Fibroblast of villous mesenchyme (primary cell): Measurements from ENCODE around the gene PTPRN2. TPM values are rescaled to one million over a fixed set of nuclear protein-coding genes. Genes with fewer than 3 reads are reported as not detected.
A peak's percentile ranks its signal among the peaks of the same experiment; 100 is the strongest.

Source experiments
- DNase-seq: peaks from one replicate; pipeline ENCODE4 v3.0.0-alpha.2; 2010; ENCODE audit warnings: low read depth
- H3K4me3 ChIP-seq: 2 replicates; pipeline ENCODE4 v1.5.1; 2011; ENCODE audit warnings: low read depth, mild to moderate bottlenecking, low read length
- total RNA-seq: library from RNA; depleted of rRNA; stranded (reverse); fragments of >200 nt; gene quantifications from 2 replicates; pipeline ENCODE4 v1.2.3, GENCODE V29; 2012
- TF ChIP-seq, protein P1 (sequence below): IDR thresholded peaks from 2 replicates; pipeline ENCODE4 v1.5.1; 2012; ENCODE audit warnings: low read depth, mild to moderate bottlenecking, low read length; ENCODE audit not compliant: insufficient read depth

Gene PTPRN2
- total RNA-seq, 1 donor = not detected

DNA sequence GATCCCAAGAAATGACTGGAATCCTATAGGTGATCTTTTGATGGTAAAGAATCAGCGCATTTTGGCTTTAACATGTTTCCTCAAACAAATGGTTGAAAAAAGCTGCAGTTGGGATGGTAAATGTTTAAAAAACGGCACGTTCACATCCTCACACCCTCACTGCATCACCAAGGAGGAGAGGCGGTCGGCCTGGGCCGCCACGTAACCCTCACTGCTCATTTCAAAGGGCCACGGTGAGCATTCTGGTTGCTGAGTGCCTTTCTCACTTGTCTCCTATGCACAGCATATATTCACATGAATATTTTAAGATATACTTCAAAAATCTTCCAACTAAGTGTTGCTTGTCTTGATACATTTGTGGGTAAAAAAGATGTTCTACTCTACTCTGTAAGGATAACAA, 1017.7 kb downstream of the PTPRN2 start:
- H3K4me3 ChIP-seq = no peak overlapping the region
- TF ChIP-seq, protein P1, sequence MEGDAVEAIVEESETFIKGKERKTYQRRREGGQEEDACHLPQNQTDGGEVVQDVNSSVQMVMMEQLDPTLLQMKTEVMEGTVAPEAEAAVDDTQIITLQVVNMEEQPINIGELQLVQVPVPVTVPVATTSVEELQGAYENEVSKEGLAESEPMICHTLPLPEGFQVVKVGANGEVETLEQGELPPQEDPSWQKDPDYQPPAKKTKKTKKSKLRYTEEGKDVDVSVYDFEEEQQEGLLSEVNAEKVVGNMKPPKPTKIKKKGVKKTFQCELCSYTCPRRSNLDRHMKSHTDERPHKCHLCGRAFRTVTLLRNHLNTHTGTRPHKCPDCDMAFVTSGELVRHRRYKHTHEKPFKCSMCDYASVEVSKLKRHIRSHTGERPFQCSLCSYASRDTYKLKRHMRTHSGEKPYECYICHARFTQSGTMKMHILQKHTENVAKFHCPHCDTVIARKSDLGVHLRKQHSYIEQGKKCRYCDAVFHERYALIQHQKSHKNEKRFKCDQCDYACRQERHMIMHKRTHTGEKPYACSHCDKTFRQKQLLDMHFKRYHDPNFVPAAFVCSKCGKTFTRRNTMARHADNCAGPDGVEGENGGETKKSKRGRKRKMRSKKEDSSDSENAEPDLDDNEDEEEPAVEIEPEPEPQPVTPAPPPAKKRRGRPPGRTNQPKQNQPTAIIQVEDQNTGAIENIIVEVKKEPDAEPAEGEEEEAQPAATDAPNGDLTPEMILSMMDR = no peak
- no peak for DNase-seq

DNA sequence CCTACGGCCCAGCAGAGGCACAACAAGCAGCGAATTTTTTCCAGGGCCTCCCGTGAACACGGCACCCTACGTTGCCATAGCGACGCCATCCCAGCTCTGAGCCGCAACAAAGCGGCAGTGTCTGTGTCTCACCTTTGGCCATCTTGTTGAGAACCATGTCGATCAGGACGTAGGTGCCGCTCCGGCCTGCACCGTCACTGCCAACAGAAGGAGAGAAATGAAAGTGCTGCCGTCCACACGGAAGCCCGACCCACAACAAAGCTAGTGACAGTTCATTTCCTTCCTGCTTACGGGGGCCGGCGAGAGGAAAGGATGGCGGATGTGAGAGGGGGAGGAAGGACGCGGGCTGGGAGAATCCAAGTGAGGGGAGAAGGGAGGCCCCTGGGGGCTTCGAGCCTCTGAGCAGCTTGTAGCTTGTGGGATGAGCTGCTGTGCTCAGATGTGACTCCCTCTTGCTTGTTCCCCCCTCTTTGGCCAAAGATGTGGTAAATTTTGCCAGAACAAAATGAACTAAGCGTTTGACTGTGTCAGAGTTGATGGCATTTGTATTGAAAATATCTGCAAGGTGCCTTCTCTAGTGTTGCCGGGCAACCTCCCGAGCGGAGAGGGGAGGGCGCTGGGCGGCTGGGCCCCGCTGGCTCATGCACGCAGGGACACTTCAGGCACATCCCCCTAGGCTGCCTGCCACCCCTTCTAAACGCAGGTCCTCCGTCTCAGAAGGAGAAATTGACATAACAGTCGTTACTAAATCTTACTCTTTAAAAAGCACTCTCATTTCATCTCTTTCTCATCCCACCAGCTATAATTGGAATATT, 1018.6 kb downstream of the PTPRN2 start:
- H3K4me3 ChIP-seq = peak overlapping the region; percentile 52
- peak; percentile 10 for DNase-seq
- TF ChIP-seq, protein P1 = no peak

DNA sequence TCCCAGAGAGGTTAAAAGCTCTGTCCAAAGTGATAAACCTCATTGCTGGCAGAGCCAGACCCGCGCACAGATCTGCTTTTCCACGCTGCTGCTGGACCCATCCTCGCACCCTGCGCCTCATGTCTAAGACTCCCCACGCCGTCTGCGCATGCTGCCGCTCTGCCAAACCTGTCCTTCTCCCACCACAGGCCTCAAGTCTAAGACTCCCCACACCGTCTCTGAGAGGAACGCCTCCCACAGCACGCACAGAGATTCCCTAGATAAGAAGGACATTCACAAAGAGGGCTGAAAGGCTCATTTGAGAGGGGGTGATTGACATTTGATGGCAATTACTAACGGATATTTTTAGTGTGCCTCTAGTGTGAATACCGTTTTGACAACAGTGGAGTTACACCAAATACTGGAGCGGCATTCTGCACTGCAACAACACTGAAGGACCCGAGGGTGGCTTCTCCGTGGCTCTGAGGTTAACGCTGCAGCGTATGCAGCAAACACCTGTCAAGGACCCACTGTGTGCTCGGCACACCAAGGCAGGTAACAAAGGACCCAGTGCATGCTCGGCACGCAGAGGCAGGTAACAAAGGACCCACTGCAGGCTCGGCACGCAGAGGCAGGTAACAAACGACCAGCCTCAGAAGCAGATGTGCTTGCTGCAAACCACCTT, 1019.4 kb downstream of the PTPRN2 start:
- TF ChIP-seq, protein P1 = no peak
- H3K4me3 ChIP-seq = peak overlapping the region; percentile 52
- DNase-seq = no peak

DNA sequence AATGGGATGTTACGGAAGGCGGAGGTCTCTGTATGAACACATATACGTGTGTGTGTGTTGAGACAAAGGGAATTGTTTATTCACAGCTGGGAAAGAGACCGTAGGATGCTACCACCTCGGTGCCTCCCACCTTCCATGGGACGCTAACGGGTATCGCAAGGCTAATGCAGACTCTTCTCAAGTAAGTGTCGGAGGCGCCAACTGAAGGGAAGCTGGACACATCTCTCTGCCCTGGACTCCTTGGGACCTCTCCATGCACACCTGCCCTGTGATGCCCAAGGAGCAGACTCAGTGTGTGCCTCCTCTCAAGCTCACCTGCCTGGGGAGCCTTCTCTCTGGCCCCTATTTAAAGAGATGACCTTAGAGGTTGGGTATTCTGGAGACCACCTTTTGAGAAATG, 1020.0 kb downstream of the PTPRN2 start:
- no peak for DNase-seq
- no peak overlapping the region for H3K4me3 ChIP-seq
- TF ChIP-seq, protein P1 = no peak

DNA sequence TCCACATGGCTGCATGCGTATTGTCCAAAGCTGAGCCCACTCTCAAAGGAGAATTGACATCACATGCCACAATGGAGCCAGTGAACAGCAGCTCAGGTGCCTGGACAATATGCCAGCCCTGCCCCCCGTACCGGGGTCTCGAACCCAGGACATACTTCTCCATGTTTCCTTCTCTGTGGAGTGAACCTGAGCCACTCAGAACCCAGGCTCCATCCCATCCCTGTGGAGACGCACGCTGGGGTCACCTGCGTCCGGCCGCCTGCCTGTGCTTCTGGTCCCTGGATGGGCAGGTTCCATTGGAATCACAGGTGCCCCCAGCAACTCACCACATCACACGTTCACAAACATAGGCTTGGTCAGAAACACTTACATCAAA, 1021.0 kb downstream of the PTPRN2 start:
- no peak overlapping the region for H3K4me3 ChIP-seq
- DNase-seq = no peak
- TF ChIP-seq, protein P1 = no peak

DNA sequence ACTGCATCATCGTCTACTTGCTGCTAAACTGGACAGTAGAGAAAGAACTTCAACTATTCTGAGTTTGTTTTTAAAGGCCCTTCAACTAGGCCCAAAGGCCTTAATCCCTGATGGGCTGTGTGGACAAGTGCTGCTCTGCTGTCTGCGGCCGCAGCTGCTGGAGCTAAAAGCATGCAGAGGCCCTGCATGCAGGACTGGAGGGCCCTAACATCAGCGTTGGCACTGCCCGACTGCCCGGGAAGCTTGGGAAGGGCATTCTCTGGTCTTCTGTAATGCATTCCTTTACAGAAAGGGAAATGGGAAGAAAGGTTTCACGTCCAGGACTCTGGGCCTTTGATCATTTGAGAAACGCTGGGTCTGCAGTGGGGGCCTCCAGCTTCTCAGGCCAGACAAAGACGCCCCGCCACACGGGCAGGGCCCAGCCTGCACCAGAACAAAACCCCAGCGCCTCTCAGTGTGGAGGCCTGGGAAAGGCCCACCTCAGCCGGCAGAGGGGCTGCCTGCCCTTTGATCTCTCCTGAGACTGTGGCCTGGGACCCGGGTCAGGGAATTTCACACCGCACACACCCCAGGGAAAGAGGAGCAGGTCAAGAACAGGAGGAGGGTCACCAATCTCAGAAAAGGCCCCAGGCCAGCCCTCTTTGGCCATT, 1021.5 kb downstream of the PTPRN2 start:
- TF ChIP-seq, protein P1 = no peak
- DNase-seq = no peak
- no peak overlapping the region for H3K4me3 ChIP-seq
